GM21390 (cell line): ENCODE results near the gene LZTS2.
"Not testable (repeated sequence)": the region's sequence is repeated elsewhere in the genome, so short reads cannot be mapped to it uniquely, and the experiment has no call there.

Experiments used
- ATAC-seq: cut with Tn5 transposase; IDR thresholded peaks from one replicate; pipeline ENCODE4 v1.9.1; 2021; ENCODE audit not compliant: unreplicated experiment

Gene LZTS2

GRCh38 chr10:101031128-101031795 is 31.7 kb downstream of the LZTS2 start, which contains the start of the genes PDZD7 and SFXN3:
Gene PDZD7, minus strand, starts transcription at chr10:101031129. Its CDS starts 910 bp downstream, at chr10:101030219.
Gene SFXN3, plus strand, starts transcription at chr10:101031234. Its CDS starts 3,461 bp downstream, at chr10:101034695.
- peak; percentile 94 for ATAC-seq

- no peak for ATAC-seq
Observed at GRCh38 chr10:101031796-101032636, 32.4 kb downstream of the LZTS2 start.

DNA sequence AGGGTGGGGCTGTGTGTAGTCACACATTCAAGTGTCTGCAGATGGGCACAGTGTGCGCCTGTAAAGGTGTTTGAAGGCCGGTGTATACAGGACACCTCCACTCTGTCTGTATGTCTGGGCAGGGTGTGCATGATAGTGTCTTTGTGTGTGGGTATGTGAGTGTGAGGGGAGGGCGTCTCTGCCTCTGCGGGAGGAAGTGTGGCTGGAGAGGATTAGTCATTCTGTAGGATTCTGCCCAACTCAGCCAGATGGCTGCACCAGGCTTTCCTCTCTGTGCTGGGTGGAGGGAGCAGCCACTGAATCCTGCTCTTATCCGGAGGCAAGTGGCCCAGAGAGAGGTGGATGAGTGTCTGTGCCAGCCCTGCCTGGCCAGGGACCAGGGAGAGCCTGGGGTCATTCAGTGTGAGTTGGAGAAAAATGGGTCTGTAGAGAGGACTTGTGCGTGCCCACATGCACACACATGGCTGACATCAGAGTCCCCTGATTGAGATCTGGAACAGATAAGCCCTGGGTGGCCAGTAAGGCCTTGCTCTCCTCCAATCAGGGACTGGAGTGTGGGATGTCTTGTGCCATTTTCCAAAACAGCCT is 33.1 kb downstream of the LZTS2 start:
- no peak for ATAC-seq

GRCh38 chr10:101033276-101033675 is 33.7 kb downstream of the LZTS2 start:
- no peak for ATAC-seq

- not testable (repeated sequence) for ATAC-seq
Observed at GRCh38 chr10:101034404-101034803, 34.8 kb downstream of the LZTS2 start.

DNA sequence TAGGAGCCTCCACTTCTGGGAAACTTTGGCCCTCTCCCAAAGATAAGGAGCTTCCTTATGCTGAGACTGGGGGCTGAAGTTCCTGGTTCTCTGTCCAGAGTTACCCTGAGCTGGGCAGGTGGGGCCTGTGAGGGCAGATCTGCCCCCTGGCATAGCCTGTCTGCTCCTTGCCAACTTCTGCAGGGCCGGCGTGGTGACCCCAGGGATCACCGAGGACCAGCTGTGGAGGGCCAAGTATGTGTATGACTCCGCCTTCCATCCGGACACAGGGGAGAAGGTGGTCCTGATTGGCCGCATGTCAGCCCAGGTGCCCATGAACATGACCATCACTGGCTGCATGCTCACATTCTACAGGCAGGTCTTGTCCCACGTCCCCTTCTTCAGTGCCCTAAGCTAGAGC is 35.7 kb downstream of the LZTS2 start:
- ATAC-seq = no peak

GRCh38 chr10:101035916-101036702 is 36.5 kb downstream of the LZTS2 start:
- ATAC-seq = no peak

DNA sequence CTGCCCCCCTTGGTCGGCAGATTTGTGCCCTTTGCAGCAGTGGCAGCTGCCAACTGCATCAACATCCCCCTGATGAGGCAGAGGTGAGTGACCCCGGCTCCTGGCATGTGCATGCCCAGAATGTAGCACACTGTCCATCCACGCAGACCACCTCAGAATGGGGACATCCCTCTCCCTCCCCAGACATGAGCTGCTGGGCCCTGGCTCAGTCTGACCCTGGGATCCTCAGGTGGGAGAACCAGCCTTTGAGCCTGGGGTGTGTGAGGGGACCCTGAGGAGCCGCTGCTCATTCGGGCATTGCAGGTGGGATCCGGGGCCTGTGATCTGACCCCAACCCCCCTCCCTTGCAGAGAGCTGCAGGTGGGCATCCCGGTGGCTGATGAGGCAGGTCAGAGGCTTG is 37.1 kb downstream of the LZTS2 start:
- no peak for ATAC-seq

- ATAC-seq = no peak
Observed at GRCh38 chr10:101038484-101038883, 38.9 kb downstream of the LZTS2 start.

DNA sequence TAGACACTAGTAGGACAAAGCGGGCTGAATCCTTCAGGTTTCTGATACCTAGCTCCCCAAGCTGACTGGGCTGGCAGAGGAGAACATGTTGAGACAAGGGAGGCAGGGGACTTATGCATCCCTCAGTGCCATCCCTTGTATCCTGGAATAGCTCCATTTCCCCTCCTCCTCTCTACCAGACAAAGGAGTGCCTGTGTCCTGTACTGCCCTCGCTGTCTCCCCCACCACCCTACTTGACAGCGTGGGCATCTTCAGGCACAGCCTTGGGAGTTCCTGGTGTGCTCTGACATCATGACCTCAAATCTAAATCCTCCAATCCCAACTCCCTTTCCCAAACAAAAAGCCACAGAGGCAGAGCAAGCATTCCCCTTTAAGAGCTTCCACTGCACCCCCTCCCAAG is 40.5 kb downstream of the LZTS2 start:
- no peak for ATAC-seq

DNA sequence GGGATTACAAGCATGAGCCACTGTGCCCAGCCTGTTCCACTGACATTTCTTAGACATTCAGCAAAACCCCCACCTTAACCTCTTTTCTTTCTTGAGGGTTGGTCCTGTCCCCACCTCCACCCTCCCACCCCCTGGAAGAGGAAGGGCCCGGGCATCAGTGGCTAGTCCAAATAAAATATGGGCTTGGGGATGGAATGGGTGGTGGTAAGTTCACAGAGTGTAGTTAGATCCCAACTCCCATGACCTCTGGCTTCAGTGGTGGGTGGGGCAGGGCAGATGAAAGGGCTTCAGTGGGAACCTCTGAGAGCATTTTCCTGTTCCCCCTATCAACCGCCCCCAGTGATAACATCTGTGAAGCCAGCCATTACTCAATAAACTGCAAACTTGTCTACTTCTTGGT is 41.2 kb downstream of the LZTS2 start:
- ATAC-seq = no peak

- peak; percentile 59 for ATAC-seq
Observed at GRCh38 chr10:101041252-101041761, 41.7 kb downstream of the LZTS2 start.

DNA sequence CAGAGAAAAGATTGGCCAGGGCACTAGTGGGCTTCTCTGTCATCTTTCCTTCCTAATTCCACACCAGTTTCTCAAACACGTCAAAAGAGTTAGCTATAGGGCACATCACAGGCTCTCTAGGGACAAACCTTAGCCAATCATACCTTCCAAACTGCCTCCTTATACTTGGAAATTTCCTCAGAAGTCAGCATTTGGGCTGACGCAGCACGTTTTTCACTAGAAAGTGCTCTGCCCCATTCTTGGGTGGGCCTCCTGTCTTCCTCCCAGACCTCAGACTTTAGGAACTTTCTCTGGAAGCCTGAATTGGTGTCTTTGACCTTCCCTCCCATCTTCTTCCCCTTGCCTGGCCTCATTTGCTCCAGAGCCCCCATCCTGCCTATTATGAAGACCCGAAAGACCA is 42.5 kb downstream of the LZTS2 start:
- no peak for ATAC-seq

- ATAC-seq = peak; percentile 96
Observed at GRCh38 chr10:101042667-101043362, 43.2 kb downstream of the LZTS2 start.

GRCh38 chr10:101043363-101043707 is 43.7 kb downstream of the LZTS2 start:
- no peak for ATAC-seq

DNA sequence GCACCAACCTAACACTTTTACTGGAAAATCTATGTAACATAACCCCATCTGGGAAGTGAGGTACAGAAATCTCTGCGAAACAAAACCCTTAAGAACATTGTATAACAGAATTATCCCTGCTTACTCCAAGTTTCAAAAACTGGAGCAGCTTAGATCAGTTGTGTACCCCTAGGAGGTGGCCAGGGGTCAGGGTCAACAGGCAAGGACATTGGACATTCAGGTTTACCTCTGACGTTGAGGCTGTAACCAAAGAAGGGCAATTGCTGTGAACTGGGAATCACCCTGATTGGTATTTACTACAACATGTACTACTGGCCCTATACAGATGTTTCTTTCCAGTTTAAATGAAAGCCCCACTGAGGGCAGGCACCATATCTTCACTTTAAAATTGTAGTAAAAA is 44.5 kb downstream of the LZTS2 start:
- ATAC-seq = no peak

DNA sequence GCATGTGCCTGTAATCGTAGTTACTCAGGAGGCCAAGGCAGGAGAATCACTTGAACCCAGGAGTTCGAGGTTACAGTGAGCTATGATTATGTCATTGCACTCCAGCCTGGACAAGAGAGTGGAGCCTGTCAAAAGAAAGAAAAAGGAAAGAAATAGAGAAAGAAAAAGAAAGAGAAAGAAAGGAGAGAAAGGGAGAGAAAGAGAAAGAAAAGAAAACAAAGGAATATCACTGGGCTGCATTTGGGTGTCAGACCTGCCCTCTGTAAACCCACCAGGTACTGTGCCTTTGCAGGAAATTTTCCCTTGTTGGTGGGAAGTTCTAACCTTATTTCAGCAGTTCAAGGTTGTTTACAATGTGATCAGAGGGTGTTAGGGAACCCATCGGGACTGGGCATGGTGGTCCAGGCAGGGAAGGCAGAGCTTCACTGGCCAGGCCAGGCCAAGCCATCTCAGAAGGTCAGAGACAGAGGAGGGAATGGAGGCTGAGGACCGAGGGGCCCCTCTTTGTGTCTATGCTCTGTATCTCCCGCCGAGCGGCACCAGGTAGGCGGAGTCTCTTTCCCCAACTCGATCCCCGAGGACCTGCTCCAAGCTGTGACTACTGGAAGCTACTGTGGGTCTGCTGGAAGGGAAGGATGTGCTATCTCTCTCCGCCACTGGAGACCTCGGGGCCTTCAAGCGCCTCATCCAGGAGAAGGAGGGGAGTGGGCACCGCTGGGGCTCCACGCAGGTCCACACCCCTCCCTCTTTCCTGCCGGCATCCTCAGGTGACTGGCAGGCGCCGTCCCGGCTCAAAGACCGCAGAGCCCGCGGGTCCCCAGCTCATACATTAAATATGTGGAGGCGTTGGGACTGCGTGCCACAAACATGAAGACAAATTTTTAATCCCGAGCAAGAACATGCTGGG is 47.0 kb downstream of the LZTS2 start:
- ATAC-seq = no peak

GRCh38 chr10:101047268-101047667 is 47.7 kb downstream of the LZTS2 start:
- ATAC-seq = no peak
